ENCODE measurements around the gene MFAP5.

DNA sequence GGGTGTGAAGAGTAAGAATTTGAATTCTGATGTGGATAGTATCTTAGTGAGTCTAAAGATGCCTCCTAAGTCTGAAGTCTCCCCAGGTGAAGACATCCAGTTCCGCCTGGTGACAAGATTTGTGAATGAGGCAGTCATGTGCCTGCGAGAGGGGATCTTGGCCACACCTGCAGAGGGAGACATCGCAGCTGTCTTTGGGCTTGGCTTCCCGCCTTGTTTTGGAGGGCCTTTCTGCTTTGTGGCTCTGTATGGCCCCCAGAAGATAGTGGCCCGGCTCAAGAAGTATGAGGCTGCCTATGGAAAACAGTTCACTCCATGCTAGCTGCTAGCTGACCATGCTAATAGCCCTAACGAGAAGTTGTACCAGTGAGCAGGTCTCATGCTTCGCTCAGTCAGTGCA is 25.4 kb downstream of the MFAP5 start:
- TF ChIP-seq, protein P1, sequence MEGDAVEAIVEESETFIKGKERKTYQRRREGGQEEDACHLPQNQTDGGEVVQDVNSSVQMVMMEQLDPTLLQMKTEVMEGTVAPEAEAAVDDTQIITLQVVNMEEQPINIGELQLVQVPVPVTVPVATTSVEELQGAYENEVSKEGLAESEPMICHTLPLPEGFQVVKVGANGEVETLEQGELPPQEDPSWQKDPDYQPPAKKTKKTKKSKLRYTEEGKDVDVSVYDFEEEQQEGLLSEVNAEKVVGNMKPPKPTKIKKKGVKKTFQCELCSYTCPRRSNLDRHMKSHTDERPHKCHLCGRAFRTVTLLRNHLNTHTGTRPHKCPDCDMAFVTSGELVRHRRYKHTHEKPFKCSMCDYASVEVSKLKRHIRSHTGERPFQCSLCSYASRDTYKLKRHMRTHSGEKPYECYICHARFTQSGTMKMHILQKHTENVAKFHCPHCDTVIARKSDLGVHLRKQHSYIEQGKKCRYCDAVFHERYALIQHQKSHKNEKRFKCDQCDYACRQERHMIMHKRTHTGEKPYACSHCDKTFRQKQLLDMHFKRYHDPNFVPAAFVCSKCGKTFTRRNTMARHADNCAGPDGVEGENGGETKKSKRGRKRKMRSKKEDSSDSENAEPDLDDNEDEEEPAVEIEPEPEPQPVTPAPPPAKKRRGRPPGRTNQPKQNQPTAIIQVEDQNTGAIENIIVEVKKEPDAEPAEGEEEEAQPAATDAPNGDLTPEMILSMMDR (conservative IDR thresholded peaks at IDR 0.05 in 1 of 2, IDR thresholded peaks at IDR 0.05 in 1 of 2; ENCODE audit: low read depth in 1 of 2, low read length in 2 of 2) = no peak
- no peak for TF ChIP-seq EZH2 (IDR thresholded peaks at IDR 0.05; ENCODE audit: low read length, missing control alignments)

Measured in fibroblast of lung (primary cell).